Glutamatergic neuron (in vitro differentiated cells): Measurements from ENCODE around the gene VNN1. TPM values are rescaled to one million over a fixed set of nuclear protein-coding genes. Genes with fewer than 3 reads are reported as not detected.

ENCODE experiments used
- DNase-seq: peaks from one replicate; pipeline ENCODE4 v3.0.0; 2022
- H3K27ac Mint-ChIP-seq: one replicate; pipeline ENCODE4 v1.8.0; 2020; ENCODE audit warnings: mild to moderate bottlenecking, mixed read lengths, inconsistent platforms; ENCODE audit not compliant: unreplicated experiment
- H3K27me3 Mint-ChIP-seq: one replicate; pipeline ENCODE4 v1.8.0; 2020; ENCODE audit warnings: mild to moderate bottlenecking, moderate library complexity, mixed read lengths, inconsistent platforms; ENCODE audit not compliant: unreplicated experiment
- H3K36me3 Mint-ChIP-seq: one replicate; pipeline ENCODE4 v1.8.0; 2020; ENCODE audit warnings: mild to moderate bottlenecking, mixed read lengths, inconsistent platforms; ENCODE audit not compliant: unreplicated experiment
- H3K4me1 Mint-ChIP-seq: one replicate; pipeline ENCODE4 v1.8.0; 2020; ENCODE audit warnings: mild to moderate bottlenecking, low read depth, mixed read lengths, inconsistent platforms; ENCODE audit not compliant: unreplicated experiment
- H3K4me3 Mint-ChIP-seq: one replicate; pipeline ENCODE4 v1.8.0; 2020; ENCODE audit warnings: mild to moderate bottlenecking, mixed read lengths, inconsistent platforms; ENCODE audit not compliant: unreplicated experiment
- H3K9me3 Mint-ChIP-seq: one replicate; pipeline ENCODE4 v1.8.0; 2020; ENCODE audit warnings: mild to moderate bottlenecking, moderate library complexity, mixed read lengths, inconsistent platforms; ENCODE audit not compliant: unreplicated experiment
- CTCF ChIP-seq: fragments of 200-600 bp; sonication (generic); IDR thresholded peaks from one replicate; pipeline ENCODE4 v1.5.0; 2021; ENCODE audit not compliant: partially characterized antibody, unreplicated experiment
- total RNA-seq: library from RNA; stranded (reverse); fragmentation: NEBNext Ultra II Directional; extraction: Animal tissue kit (Norgen Biotek cat#: 25700); gene quantifications from one replicate; pipeline ENCODE4 v1.2.1, GENCODE V29; 2021; ENCODE audit not compliant: unreplicated experiment

The VNN1 gene
- total RNA-seq, 1 donor from 2014 or later: not detected

DNA sequence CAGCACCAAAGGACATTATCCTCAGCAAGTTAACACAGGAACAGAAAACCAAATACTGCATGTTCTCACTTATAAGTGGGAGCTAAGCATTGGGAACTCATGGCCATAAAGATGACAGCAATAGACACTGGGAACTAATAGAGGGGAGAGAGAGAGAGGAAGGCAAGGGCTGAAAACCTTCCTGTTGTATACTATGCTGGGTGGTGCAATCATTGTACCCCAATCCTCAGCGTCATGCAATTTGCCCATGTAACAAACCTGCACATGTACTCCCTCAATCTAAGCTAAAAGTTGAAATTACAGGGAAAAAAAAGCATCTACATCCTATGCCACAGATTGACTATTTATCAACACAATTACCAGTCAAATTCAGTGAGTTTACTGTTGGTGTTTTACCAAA lies 20.0 kb upstream of the VNN1 start:
- Mint-ChIP-seq H3K27ac (no peak overlapping the region), H3K27me3 (no peaks in the 10 kb centered on the region), H3K4me1 (no peaks in the 10 kb centered on the region), H3K9me3 (peaks cover 2% of the 10 kb centered on the region), H3K36me3 (no peaks in the 10 kb centered on the region), H3K4me3 (no peak overlapping the region)
- DNase-seq: no peak
- TF ChIP-seq CTCF: no peak

DNA sequence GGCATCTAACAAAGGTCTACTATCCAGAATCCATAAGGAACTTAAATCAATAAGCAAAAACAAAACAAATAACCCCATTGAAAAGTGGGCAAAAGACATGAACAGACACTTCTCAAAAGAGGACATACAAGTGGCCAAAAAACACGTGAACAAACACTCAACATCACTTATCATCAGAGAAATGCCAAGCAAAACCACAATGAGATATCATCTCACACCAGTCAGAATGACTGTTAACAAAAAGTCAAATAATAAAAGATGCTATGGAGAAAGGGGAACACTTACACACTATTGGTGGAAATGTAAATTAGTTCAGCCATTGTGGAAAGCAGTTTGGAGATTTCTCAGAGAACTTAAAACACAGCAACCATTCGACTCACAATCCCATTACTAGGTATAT lies 19.4 kb upstream of the VNN1 start:
- TF ChIP-seq CTCF: no peak
- no peaks in the 10 kb centered on the region for H3K36me3 Mint-ChIP-seq
- H3K27ac Mint-ChIP-seq: no peak overlapping the region
- no peaks in the 10 kb centered on the region for H3K27me3 Mint-ChIP-seq
- no peak for DNase-seq
- no peak overlapping the region for H3K4me3 Mint-ChIP-seq
- H3K4me1 Mint-ChIP-seq: no peaks in the 10 kb centered on the region
- H3K9me3 Mint-ChIP-seq: peaks cover 2% of the 10 kb centered on the region

DNA sequence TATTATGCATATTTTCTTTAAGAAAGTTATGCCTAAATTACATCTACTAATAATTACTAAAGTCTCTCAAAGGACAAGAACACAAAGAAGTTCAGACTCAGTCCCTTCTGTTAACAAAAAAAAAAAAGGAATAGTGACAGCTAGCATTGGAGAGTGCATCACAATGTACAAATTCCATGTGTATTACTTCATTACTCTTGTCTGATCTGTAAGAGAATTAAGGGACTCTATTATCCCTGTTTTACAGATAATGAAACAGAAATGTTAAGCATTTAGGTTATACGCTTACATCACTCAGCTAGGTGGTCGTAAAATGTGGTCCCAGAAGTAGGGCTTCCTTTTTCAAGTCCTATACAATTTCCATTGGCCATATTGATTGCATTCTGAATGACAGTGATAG lies 17.2 kb upstream of the VNN1 start:
- Mint-ChIP-seq H3K27me3 (no peaks in the 10 kb centered on the region), H3K9me3 (no peaks in the 10 kb centered on the region), H3K36me3 (no peaks in the 10 kb centered on the region), H3K27ac (no peak overlapping the region), H3K4me1 (peaks cover 3% of the 10 kb centered on the region), H3K4me3 (no peak overlapping the region)
- no peak for TF ChIP-seq CTCF
- no peak for DNase-seq

DNA sequence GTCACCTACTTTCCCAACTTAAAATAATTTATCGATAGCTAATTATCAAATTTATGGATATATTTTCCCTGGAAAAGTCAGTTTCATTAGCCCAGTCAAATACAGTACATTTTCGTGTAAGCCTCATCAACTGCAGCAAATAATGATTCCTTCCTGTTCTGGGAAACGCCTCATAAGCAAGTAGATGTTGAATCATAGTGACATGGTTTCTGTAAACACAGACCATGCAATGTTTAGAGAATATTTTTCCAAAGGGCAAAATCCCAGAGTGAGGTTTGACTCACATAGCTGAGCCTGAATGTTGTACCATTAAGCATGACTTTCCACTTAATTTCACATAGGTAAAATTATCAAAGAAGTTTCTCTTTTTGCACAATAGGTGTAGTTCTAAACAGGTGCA lies 16.7 kb upstream of the VNN1 start:
- H3K9me3 Mint-ChIP-seq: no peaks in the 10 kb centered on the region
- DNase-seq: no peak
- H3K27me3 Mint-ChIP-seq: no peaks in the 10 kb centered on the region
- TF ChIP-seq CTCF: no peak
- H3K36me3 Mint-ChIP-seq: no peaks in the 10 kb centered on the region
- H3K4me1 Mint-ChIP-seq: peaks cover 3% of the 10 kb centered on the region
- H3K4me3 Mint-ChIP-seq: no peak overlapping the region
- H3K27ac Mint-ChIP-seq: no peak overlapping the region

GRCh38 chr6:132728616-132729015 lies 14.8 kb upstream of the VNN1 start:
- H3K27ac Mint-ChIP-seq: no peak overlapping the region
- no peak for DNase-seq
- H3K27me3 Mint-ChIP-seq: no peaks in the 10 kb centered on the region
- H3K9me3 Mint-ChIP-seq: no peaks in the 10 kb centered on the region
- H3K4me1 Mint-ChIP-seq: peaks cover 3% of the 10 kb centered on the region
- no peak overlapping the region for H3K4me3 Mint-ChIP-seq
- no peaks in the 10 kb centered on the region for H3K36me3 Mint-ChIP-seq
- TF ChIP-seq CTCF: peak; percentile 30
